ENCODE measurements around the gene MYT1. TPM values are rescaled to one million over a fixed set of nuclear protein-coding genes. Genes with fewer than 3 reads are reported as not detected.

The MYT1 gene
- polyA plus RNA-seq, 1 experiment, result not detected

- no peak for TF ChIP-seq CTCF (IDR thresholded peaks at IDR 0.05; ENCODE audit: low read depth, low read length)
- no peak for DNase-seq (ENCODE audit: low read depth, low spot score)
- CTCF ChIA-PET, result no interaction called here
- H3K9me3 ChIP-seq (ENCODE audit: control insufficient read depth, insufficient read depth, low read length), result peaks cover 9% of the 10 kb centered on the region
- no peak overlapping the region for H3K4me3 ChIP-seq (ENCODE audit: low read depth, low read length)
- POLR2A ChIA-PET, result no interaction called here
- peaks cover 20% of the 10 kb centered on the region for H3K27me3 ChIP-seq (ENCODE audit: control insufficient read depth, insufficient read depth, low read length)
- H3K27ac ChIP-seq (ENCODE audit: low read depth, low read length), result no peak overlapping the region
Measured at GRCh38 chr20:64192406-64192805, 28.2 kb downstream of the MYT1 start.

GRCh38 chr20:64193058-64193457 lies 28.8 kb downstream of the MYT1 start:
- no peak for DNase-seq (ENCODE audit: low read depth, low spot score)
- Histone ChIP-seq H3K9me3 (ENCODE audit: control insufficient read depth, insufficient read depth, low read length) (peaks cover 3% of the 10 kb centered on the region; the same call in 1 of the 2 replicates), H3K27ac (ENCODE audit: low read depth, low read length) (no peak overlapping the region), H3K4me3 (ENCODE audit: low read depth, low read length) (no peak overlapping the region), H3K27me3 (ENCODE audit: control insufficient read depth, insufficient read depth, low read length) (peaks cover 18% of the 10 kb centered on the region)
- POLR2A ChIA-PET, result no interaction called here
- CTCF ChIA-PET, result no interaction called here
- no peak for TF ChIP-seq CTCF (IDR thresholded peaks at IDR 0.05; ENCODE audit: low read depth, low read length)

GRCh38 chr20:64194269-64194668 lies 30.0 kb downstream of the MYT1 start:
- H3K27me3 ChIP-seq (ENCODE audit: control insufficient read depth, insufficient read depth, low read length), result peaks cover 19% of the 10 kb centered on the region
- H3K27ac ChIP-seq (ENCODE audit: low read depth, low read length), result no peak overlapping the region
- ChIA-PET POLR2A (no interaction called here), CTCF (no interaction called here)
- no peaks in the 10 kb centered on the region for H3K9me3 ChIP-seq (ENCODE audit: control insufficient read depth, insufficient read depth, low read length)
- no peak for TF ChIP-seq CTCF (IDR thresholded peaks at IDR 0.05; ENCODE audit: low read depth, low read length)
- DNase-seq (ENCODE audit: low read depth, low spot score), result no peak
- no peak overlapping the region for H3K4me3 ChIP-seq (ENCODE audit: low read depth, low read length)

DNA sequence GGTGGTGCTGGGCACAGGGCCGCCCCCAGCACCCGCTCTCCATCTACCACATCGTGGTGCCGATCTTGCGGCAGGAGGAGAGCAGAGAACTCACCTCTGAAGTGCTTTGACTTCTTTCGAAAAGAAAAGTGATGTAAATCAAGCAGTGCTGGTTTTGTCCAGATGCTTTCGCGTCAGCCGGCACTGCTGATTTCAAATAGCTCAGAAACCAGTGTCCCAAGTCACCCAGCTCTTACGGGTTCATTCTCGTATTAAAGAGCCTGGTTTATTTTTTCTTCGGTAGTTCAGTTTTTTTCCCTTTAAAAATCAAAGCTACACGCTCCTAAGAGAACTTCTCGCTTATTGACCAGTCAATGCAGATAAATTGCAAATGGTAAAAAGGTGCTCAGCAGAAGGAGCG lies 32.1 kb downstream of the MYT1 start:
- no peaks in the 10 kb centered on the region; the same call in 1 of the 2 replicates for H3K9me3 ChIP-seq (ENCODE audit: control insufficient read depth, insufficient read depth, low read length)
- TF ChIP-seq CTCF (IDR thresholded peaks at IDR 0.05; ENCODE audit: low read depth, low read length), result no peak
- H3K27ac ChIP-seq (ENCODE audit: low read depth, low read length), result no peak overlapping the region
- peaks cover 22% of the 10 kb centered on the region for H3K27me3 ChIP-seq (ENCODE audit: control insufficient read depth, insufficient read depth, low read length)
- ChIA-PET POLR2A (no interaction called here), CTCF (no interaction called here)
- no peak overlapping the region for H3K4me3 ChIP-seq (ENCODE audit: low read depth, low read length)
- no peak for DNase-seq (ENCODE audit: low read depth, low spot score)

GRCh38 chr20:64196847-64197306 lies 32.6 kb downstream of the MYT1 start:
- no peak for TF ChIP-seq CTCF (IDR thresholded peaks at IDR 0.05; ENCODE audit: low read depth, low read length)
- peaks cover 5% of the 10 kb centered on the region; the same call in 1 of the 2 replicates for H3K9me3 ChIP-seq (ENCODE audit: control insufficient read depth, insufficient read depth, low read length)
- ChIA-PET POLR2A (no interaction called here), CTCF (no interaction called here)
- H3K27ac ChIP-seq (ENCODE audit: low read depth, low read length), result no peak overlapping the region
- no peak overlapping the region for H3K4me3 ChIP-seq (ENCODE audit: low read depth, low read length)
- DNase-seq (ENCODE audit: low read depth, low spot score), result no peak
- peaks cover 22% of the 10 kb centered on the region for H3K27me3 ChIP-seq (ENCODE audit: control insufficient read depth, insufficient read depth, low read length)

Measured in AG04450 (cell line).